ENCODE measurements around the gene CTLA4. TPM values are rescaled to one million over a fixed set of nuclear protein-coding genes. Genes with fewer than 3 reads are reported as not detected.

CTLA4 gene
- total RNA-seq = under 0.01 TPM

GRCh38 chr2:203867561-203868200, at the start of gene CTLA4:
Gene CTLA4 (plus strand): TSS chr2:203867771. CDS start chr2:203867943, 172 bp downstream.
- peak in 1 of 3 donors; percentile 29 for DNase-seq (ENCODE audit: low read depth in 2 of 3, low spot score in 2 of 3)

DNA sequence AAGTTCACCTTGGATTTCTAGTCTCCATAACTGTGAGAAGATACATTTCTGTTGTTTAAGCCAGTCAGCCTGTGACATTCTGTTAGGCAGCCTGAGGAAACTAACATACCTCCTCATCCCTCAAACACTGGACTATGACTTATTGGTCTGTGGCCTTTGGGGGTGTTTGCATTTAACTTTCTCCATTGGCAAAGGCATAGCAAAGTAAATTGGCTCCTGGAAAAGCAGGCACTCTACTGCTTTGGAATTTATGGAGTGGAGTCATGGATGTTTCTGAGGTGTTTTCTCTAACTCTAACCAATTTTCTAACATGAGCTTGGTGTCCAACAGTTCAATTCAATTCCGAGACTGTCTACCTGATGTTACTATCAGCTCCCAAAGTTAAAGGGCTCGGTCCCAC, 48.9 kb upstream of the CTLA4 start:
- DNase-seq (ENCODE audit: low read depth in 2 of 3, low spot score in 2 of 3) = no peak

GRCh38 chr2:203819434-203820133, 48.0 kb upstream of the CTLA4 start:
- DNase-seq (ENCODE audit: low read depth in 2 of 3, low spot score in 2 of 3) = no peak

DNA sequence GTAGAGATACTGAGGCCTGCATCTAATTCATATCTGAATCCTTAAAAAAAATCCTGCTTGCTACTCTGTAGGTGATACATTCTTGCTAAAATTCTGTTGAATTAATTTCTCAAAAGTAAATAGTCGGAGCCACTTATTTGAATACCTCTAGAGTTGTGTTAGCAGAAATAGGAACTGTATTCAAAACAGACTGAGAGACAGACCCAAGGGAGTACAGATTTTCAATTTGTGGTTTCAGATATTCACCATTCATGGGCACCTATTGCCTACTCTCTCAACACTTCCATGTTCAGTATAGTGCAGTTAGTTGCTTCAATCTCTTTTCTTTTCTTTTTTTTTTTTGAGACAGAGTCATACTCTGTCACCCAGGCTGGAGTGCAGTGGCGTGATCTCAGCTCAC, 46.6 kb upstream of the CTLA4 start:
- no peak for DNase-seq (ENCODE audit: low read depth in 2 of 3, low spot score in 2 of 3)

DNA sequence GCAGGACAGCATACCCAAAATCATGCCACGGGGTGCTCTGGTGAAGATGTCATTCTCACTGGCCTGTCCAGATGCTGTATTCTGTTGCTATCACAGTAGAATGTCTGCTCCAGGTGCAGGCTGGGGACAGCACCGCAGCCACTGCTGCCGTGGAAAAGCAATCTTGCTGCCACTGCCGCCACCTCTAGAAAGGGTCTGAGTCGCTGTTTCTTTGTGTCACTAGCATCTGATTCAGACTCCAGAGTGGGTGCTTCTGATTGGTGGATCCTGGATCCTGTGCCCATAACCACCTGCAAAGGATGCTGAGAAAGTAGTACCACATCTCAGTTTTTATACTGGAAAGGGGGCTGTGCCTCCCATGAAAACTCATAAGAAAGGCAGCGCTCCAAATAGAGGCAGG, 45.3 kb upstream of the CTLA4 start:
- DNase-seq (ENCODE audit: low read depth in 2 of 3, low spot score in 2 of 3) = no peak

DNA sequence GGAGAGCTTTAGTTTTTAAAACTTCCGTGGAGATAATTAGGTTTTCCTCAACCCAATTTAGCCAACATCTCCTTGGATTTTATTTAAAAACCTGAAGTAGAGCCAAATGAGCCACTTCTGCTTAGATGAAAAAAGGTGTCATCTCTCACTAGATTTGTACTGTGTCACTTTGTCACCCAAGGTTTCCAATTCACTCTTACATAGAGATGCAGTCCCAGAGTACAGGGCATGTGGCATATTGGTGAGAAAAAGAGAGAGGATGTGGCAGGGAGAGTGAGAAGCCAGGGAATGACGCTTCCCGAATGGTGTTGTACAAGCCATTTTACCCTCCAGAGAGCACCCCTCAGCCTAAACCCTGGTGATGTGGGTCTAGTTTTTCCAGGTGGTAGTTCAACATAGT, 44.4 kb upstream of the CTLA4 start:
- no peak for DNase-seq (ENCODE audit: low read depth in 2 of 3, low spot score in 2 of 3)

- DNase-seq (ENCODE audit: low read depth in 2 of 3, low spot score in 2 of 3) = no peak
Observed at GRCh38 chr2:203824057-203824456, 43.5 kb upstream of the CTLA4 start.

- DNase-seq (ENCODE audit: low read depth in 2 of 3, low spot score in 2 of 3) = no peak
Observed at GRCh38 chr2:203824603-203825002, 43.0 kb upstream of the CTLA4 start.

GRCh38 chr2:203826704-203827103, 40.9 kb upstream of the CTLA4 start:
- DNase-seq (ENCODE audit: low read depth in 2 of 3, low spot score in 2 of 3) = no peak

DNA sequence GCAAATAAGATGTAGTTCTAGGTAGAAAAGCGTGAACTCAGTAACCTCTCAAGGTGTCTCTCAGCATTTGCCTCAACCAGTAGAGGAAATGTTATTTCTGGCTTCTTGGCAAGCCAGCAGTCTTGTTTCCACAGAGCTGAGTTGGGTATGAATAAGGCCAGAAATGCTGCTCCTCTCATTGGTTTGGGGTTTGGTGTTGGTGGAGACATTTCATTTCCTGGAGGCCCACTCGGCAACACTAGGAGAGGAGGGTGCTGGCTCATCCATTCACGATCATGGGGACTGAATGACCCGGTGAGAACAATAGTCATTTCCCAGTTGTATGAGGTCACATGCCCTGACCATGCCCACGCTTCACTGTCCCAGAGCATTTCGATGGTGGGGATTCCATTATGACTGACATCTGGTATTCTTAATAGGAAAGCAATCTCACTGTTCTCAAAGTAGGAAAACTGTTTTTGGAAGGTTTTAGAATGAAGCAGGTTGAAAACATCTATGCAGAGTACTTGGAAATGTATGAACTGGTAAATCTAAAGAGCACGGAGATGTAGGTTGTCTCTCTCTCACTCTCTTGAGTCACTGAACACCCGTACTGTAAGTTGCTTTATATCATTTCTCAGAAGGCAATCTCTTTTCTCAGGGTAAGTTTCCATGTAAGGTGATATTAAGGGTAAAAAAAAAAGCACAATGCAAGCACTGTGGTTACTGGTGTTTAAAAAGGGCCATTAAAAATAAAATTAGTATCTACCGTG, 37.1 kb upstream of the CTLA4 start:
- no peak for DNase-seq (ENCODE audit: low read depth in 2 of 3, low spot score in 2 of 3)

GRCh38 chr2:203835420-203835819, 32.2 kb upstream of the CTLA4 start:
- no peak for DNase-seq (ENCODE audit: low read depth in 2 of 3, low spot score in 2 of 3)

DNA sequence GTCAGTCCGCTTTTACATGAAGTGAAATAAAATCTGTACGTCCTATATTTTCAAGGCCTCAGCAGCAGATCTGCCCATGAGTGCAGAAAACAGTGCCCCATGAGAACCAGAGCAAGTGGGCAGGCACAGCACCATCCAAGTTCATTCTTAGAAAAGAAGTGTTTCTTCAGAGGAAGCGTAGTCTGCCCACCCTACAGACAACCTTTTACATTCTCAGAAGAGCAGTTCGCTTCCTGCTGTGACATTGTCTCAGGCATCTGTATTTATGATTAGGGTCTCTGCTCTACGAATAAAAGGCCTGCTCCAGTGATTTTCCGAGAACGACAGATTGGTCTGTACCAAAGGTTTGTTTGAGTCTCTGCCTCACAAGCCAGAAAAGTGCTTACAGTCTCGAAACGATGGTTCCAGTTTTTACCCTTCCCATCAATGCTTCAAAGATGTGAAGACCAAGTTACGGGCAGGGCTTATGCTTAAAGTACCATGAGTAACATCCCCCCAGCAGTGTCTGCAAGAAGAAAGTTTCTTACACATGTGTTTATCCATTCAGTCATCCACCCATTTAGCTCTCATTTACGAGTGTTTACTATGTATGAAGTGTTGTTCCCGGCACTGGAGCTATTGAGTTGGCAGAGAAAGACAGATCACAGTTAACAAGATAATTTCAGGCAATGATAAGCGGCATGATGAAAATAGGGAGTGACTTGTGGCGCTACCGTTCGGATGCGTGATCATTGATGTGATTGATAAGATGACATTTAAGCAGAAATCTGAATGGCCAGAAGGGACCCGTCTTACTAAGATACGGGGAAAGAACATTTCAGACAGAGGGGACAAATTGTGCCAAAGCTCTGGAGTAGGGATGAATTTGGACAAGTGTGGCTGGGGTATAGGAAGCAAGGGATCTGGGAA, 31.4 kb upstream of the CTLA4 start:
- DNase-seq (ENCODE audit: low read depth in 2 of 3, low spot score in 2 of 3) = no peak

DNA sequence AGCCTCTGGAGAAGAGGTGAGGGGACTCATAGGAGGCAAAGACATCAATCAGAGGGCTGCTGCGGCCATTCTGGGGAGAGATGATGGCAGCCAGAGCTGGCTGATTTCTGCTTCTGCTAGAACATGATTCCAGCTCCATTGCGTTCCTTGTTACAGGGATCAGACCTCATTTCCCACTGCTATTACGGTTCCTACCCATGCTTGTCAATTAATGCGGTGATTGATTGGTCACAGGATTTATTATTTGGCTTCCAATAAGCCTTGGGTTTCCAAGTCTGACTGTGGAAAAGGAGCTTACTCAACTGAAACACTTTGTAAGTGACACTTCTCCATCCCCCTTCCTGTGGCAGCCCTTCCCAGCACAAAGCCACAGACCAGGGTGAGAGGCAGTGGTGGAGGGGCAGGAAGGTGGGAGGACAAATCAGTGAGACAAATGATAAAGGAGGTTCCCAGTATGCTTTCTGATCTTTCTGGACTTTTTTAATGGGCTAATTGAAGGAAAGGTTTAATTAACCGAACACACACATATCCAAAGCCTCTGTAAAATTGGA, 26.8 kb upstream of the CTLA4 start:
- no peak for DNase-seq (ENCODE audit: low read depth in 2 of 3, low spot score in 2 of 3)

DNA sequence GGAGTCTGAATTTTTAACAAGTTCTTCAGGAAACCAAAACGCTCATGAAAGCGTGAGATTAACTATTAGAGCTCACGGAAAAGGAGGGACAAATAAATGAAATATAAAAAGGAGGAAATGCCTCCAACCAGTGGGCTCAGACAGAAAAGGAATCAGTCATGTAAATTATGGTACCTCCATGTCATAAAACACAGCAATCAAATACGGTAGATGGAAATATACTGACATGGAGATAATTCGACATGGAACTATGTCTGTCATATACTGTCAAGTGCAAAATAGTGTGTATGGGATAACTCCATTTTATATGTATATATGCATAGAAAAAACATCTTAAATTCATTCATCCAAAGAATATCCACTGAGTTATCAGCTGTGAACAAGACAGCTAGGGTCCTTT, 25.9 kb upstream of the CTLA4 start:
- DNase-seq (ENCODE audit: low read depth in 2 of 3, low spot score in 2 of 3) = no peak

GRCh38 chr2:203842373-203842772, 25.2 kb upstream of the CTLA4 start:
- DNase-seq (ENCODE audit: low read depth in 2 of 3, low spot score in 2 of 3) = no peak

GRCh38 chr2:203846490-203847105, 21.0 kb upstream of the CTLA4 start:
- no peak for DNase-seq (ENCODE audit: low read depth in 2 of 3, low spot score in 2 of 3)

DNA sequence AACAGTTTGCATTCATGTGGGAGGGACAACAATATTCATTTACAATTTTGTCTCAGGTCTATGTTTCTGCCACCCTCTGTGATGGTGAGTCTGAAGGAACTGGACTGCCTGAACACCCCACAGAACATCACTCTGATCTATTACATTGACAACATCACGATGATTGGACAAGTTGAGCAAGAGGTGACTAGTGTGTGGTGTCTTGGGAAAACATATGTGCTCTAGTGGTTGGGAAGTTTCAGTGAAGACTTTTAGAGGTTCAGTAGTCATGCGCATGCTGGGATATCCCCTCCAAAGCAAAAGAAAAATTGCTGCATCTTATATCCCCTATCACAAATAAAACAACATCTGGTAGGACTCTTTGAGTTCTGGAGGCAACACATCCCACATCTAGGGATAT, 18.6 kb upstream of the CTLA4 start:
- no peak for DNase-seq (ENCODE audit: low read depth in 2 of 3, low spot score in 2 of 3)

DNA sequence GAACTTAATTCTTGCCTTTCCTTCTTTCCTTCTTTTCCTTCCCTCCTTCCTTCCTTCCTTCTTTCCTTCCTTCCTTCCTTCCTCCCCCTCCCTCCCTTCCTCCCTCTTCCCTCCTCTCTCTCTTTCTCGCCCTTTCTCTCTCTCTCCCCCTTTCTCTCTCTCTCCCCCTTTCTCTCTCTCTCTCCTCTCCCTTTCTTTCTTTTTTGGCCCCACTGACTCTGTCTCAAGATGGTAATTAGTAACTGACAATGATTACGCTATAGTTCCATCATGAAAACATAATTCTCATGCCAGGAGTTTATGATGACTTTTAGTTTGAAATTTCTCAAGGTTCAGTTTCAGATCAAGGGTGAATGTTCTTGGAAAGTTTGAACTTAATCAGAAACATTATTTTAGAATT, 14.8 kb upstream of the CTLA4 start:
- no peak for DNase-seq (ENCODE audit: low read depth in 2 of 3, low spot score in 2 of 3)

GRCh38 chr2:203853271-203853670, 14.3 kb upstream of the CTLA4 start:
- DNase-seq (ENCODE audit: low read depth in 2 of 3, low spot score in 2 of 3) = no peak

GRCh38 chr2:203853722-203854121, 13.8 kb upstream of the CTLA4 start:
- DNase-seq (ENCODE audit: low read depth in 2 of 3, low spot score in 2 of 3) = no peak
